Small intestine (tissue), 7 donors: ENCODE measurements around the gene CD180. TPM values are rescaled to one million over a fixed set of nuclear protein-coding genes. Genes with fewer than 3 reads are reported as not detected.

ENCODE experiments used
- DNase-seq, 2 donors: peaks; one replicate each; pipeline versions ENCODE4 v3.0.0 to v3.0.0-alpha.2; 2013
- FAIRE-seq: peaks from 2 replicates; lab custom pipeline; 2012; peaks lifted over from hg19 to GRCh38; lab: Jason Lieb, UNC
- H3K27ac ChIP-seq, 3 donors: one replicate each; pipeline ENCODE4 v1.5.1; 2013; ENCODE audit warnings: low read length in 2 of 3, mild to moderate bottlenecking in 2 of 3, control low read depth in 1 of 3, inconsistent platforms in 1 of 3, low read depth in 1 of 3, moderate library complexity in 1 of 3
- H3K27me3 ChIP-seq, 3 donors: one replicate each; pipeline ENCODE4 v1.6.1; 2013; ENCODE audit warnings: low read length in 3 of 3, inconsistent platforms in 1 of 3; ENCODE audit not compliant: control insufficient read depth in 3 of 3, insufficient read depth in 3 of 3
- H3K36me3 ChIP-seq, 3 donors: one replicate each; pipeline ENCODE4 v1.6.1; 2013; ENCODE audit warnings: low read length in 3 of 3, inconsistent platforms in 1 of 3, low read depth in 1 of 3, mild to moderate bottlenecking in 1 of 3, moderate library complexity in 1 of 3; ENCODE audit not compliant: control insufficient read depth in 3 of 3, insufficient read depth in 2 of 3
- H3K4me1 ChIP-seq, 3 donors: one replicate each; pipeline ENCODE4 v1.6.1; 2013; ENCODE audit warnings: low read length in 2 of 3, inconsistent platforms in 1 of 3, low read depth in 1 of 3, mild to moderate bottlenecking in 1 of 3, moderate library complexity in 1 of 3; ENCODE audit not compliant: control insufficient read depth in 3 of 3, insufficient read depth in 2 of 3
- H3K4me3 ChIP-seq, 3 donors: one replicate each; pipeline ENCODE4 v1.5.1; 2013; ENCODE audit warnings: low read length in 3 of 3, control low read depth in 1 of 3, inconsistent platforms in 1 of 3, low read depth in 1 of 3, mild to moderate bottlenecking in 1 of 3, moderate library complexity in 1 of 3
- H3K9me3 ChIP-seq, 2 donors: one replicate each; pipeline ENCODE4 v1.6.1; 2013; ENCODE audit warnings: low read depth in 1 of 2, low read length in 1 of 2; ENCODE audit not compliant: control insufficient read depth in 2 of 2, insufficient read depth in 1 of 2
- WGBS, 3 donors: extraction: QIAGEN DNeasy Blood & Tissue Kit; methylation state at CpG; one replicate each; pipeline ENCODE4 v1.1.7; 2013; 5-methylcytosine and 5-hydroxymethylcytosine counted together
- polyA plus RNA-seq, 4 donors: library from polyadenylated mRNA; stranded (reverse) in 3 of 4; unstranded in 1 of 4; fragments of 200-250 nt in 3 of 4; fragments of 120-200 nt in 1 of 4; gene quantifications; one replicate each; pipeline versions ENCODE4 v1.2.1 to v1.2.3, GENCODE V29; 2013
- donor health status: healthy with polysubstance abuse.
- donor health status: control.
- donor health status: control.
- donor health status: Bipolar disorder and iron deficiency.
- donor health status: healthy.

Gene CD180
- polyA plus RNA-seq, 4 donors = 0.54 to 0.92 (median 0.55) TPM; not detected in 1

GRCh38 chr5:67189931-67190330, 6.7 kb downstream of the CD180 start:
- 88 to 96% (median 95%) methylated on average over 1 of the region's 1 CpG for WGBS, 3 donors
- no peaks in the 10 kb centered on the region for H3K27me3 ChIP-seq
- H3K36me3 ChIP-seq = no peaks in the 10 kb centered on the region
- FAIRE-seq (no peak), DNase-seq (no peak)
- H3K4me1 ChIP-seq = peaks cover 0 to 4% (median 0%) of the 10 kb centered on the region in 3 donors
- H3K27ac ChIP-seq = no peak overlapping the region
- no peak overlapping the region for H3K4me3 ChIP-seq
- peaks cover 0 to 5% of the 10 kb centered on the region in 2 donors for H3K9me3 ChIP-seq

GRCh38 chr5:67189079-67189354, 7.6 kb downstream of the CD180 start:
- peaks cover 0 to 4% (median 0%) of the 10 kb centered on the region in 3 donors for H3K4me1 ChIP-seq
- DNase-seq = no peak
- H3K36me3 ChIP-seq = no peaks in the 10 kb centered on the region
- no peak for FAIRE-seq
- peak overlapping the region in 1 of 3 donors; percentile 12 for H3K27ac ChIP-seq
- H3K9me3 ChIP-seq = peaks cover 0 to 5% of the 10 kb centered on the region in 2 donors
- no peaks in the 10 kb centered on the region for H3K27me3 ChIP-seq
- 83 to 94% (median 84%) methylated on average over 3 of the region's 3 CpGs for WGBS, 3 donors
- no peak overlapping the region for H3K4me3 ChIP-seq

- WGBS, 3 donors = 77 to 82% (median 80%) methylated on average over 7 of the region's 7 CpGs
- Histone ChIP-seq H3K27ac (peak overlapping the region in 1 of 3 donors; percentile 73), H3K27me3 (no peaks in the 10 kb centered on the region), H3K4me1 (peaks cover 0 to 2% (median 0%) of the 10 kb centered on the region in 3 donors), H3K9me3 (peaks cover 0 to 5% of the 10 kb centered on the region in 2 donors), H3K36me3 (no peaks in the 10 kb centered on the region), H3K4me3 (no peak overlapping the region)
- DNase-seq (no peak), FAIRE-seq (no peak)
Observed at GRCh38 chr5:67188274-67189078, 8.1 kb downstream of the CD180 start.

GRCh38 chr5:67187006-67187715, 9.4 kb downstream of the CD180 start:
- FAIRE-seq (no peak), DNase-seq (no peak)
- WGBS, 3 donors = 54 to 92% (median 73%) methylated on average over 1 of the region's 1 CpG
- Histone ChIP-seq H3K27ac (peak overlapping the region in 1 of 3 donors; percentile 34), H3K4me1 (no peaks in the 10 kb centered on the region), H3K4me3 (no peak overlapping the region), H3K36me3 (no peaks in the 10 kb centered on the region), H3K27me3 (no peaks in the 10 kb centered on the region), H3K9me3 (no peaks in the 10 kb centered on the region)

- H3K4me3 ChIP-seq = no peak overlapping the region
- no peak for DNase-seq
- H3K4me1 ChIP-seq = no peaks in the 10 kb centered on the region
- no peaks in the 10 kb centered on the region for H3K9me3 ChIP-seq
- no peaks in the 10 kb centered on the region for H3K36me3 ChIP-seq
- WGBS, 3 donors = 94 to 95% (median 94%) methylated on average over 3 of the region's 3 CpGs
- H3K27ac ChIP-seq = no peak overlapping the region
- no peak for FAIRE-seq
- no peaks in the 10 kb centered on the region for H3K27me3 ChIP-seq
Observed at GRCh38 chr5:67183859-67184258, 12.7 kb downstream of the CD180 start.

- no peaks in the 10 kb centered on the region for H3K36me3 ChIP-seq
- WGBS, 3 donors = 38 to 66% (median 66%) methylated on average over 6 of the region's 6 CpGs
- H3K4me1 ChIP-seq = no peaks in the 10 kb centered on the region
- DNase-seq = peak in 1 of 2 donors; percentile 57
- no peaks in the 10 kb centered on the region for H3K27me3 ChIP-seq
- FAIRE-seq = no peak
- peaks cover 0 to 1% of the 10 kb centered on the region in 2 donors for H3K9me3 ChIP-seq
- H3K27ac ChIP-seq = peak overlapping the region in 1 of 3 donors; percentile 74
- no peak overlapping the region for H3K4me3 ChIP-seq
Observed at GRCh38 chr5:67182301-67182790, 14.3 kb downstream of the CD180 start.

GRCh38 chr5:67181648-67182221, 14.9 kb downstream of the CD180 start:
- Histone ChIP-seq H3K27ac (peak overlapping the region in 1 of 3 donors; percentile 70), H3K36me3 (no peaks in the 10 kb centered on the region), H3K27me3 (no peaks in the 10 kb centered on the region), H3K4me1 (no peaks in the 10 kb centered on the region), H3K4me3 (no peak overlapping the region), H3K9me3 (peaks cover 0 to 6% of the 10 kb centered on the region in 2 donors)
- FAIRE-seq (no peak), DNase-seq (no peak)
- WGBS, 3 donors = 68 to 86% (median 79%) methylated on average over 5 of the region's 5 CpGs

- 74 to 84% (median 79%) methylated on average over 5 of the region's 5 CpGs for WGBS, 3 donors
- DNase-seq (peak in 1 of 2 donors; percentile 42), FAIRE-seq (no peak)
- H3K27me3 ChIP-seq = no peaks in the 10 kb centered on the region
- H3K4me3 ChIP-seq = no peak overlapping the region
- no peaks in the 10 kb centered on the region for H3K36me3 ChIP-seq
- peaks cover 0 to 8% of the 10 kb centered on the region in 2 donors for H3K9me3 ChIP-seq
- no peaks in the 10 kb centered on the region for H3K4me1 ChIP-seq
- no peak overlapping the region for H3K27ac ChIP-seq
Observed at GRCh38 chr5:67179697-67180361, 16.8 kb downstream of the CD180 start.
